Measurements from ENCODE around the gene PTPRG.

- no peak for TF ChIP-seq CTCF (IDR thresholded peaks at IDR 0.05)
- no peak for TF ChIP-seq EP300 (IDR thresholded peaks at IDR 0.05)
Observed at GRCh38 chr3:62169906-62170660, 608.7 kb downstream of the PTPRG start.

Data from suprapubic skin (tissue), 3 donors.